ENCODE results near the gene MYH16.
"Not testable (repeated sequence)": the region's sequence is repeated elsewhere in the genome, so short reads cannot be mapped to it uniquely, and the experiment has no call there.

DNA sequence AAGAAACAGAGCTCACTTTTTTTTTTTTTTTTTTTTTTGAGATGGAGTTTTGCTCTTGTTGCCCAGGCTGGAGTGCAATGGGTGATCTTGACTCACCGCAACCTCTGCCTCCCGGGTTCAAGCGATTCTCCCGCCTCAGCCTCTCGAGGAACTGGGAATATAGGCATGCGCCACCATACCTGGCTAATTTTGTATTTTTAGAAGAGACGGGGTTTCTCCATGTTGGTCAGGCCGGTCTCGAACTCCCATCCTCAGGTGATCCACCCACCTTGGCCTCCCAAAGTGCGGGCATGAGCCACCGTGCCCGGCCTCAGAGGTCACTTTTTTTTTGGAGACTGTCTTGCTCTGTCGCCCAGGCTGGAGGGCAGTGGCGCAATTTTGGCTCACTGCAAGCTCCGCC lies 85.9 kb downstream of the MYH16 start:
- TF ChIP-seq POLR2A, EP300 (IDR thresholded peaks at IDR 0.05): not testable (repeated sequence)
- TF ChIP-seq, protein P1, sequence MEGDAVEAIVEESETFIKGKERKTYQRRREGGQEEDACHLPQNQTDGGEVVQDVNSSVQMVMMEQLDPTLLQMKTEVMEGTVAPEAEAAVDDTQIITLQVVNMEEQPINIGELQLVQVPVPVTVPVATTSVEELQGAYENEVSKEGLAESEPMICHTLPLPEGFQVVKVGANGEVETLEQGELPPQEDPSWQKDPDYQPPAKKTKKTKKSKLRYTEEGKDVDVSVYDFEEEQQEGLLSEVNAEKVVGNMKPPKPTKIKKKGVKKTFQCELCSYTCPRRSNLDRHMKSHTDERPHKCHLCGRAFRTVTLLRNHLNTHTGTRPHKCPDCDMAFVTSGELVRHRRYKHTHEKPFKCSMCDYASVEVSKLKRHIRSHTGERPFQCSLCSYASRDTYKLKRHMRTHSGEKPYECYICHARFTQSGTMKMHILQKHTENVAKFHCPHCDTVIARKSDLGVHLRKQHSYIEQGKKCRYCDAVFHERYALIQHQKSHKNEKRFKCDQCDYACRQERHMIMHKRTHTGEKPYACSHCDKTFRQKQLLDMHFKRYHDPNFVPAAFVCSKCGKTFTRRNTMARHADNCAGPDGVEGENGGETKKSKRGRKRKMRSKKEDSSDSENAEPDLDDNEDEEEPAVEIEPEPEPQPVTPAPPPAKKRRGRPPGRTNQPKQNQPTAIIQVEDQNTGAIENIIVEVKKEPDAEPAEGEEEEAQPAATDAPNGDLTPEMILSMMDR (IDR thresholded peaks at IDR 0.05): not testable (repeated sequence)

All from gastroesophageal sphincter (tissue), 3 donors.